Activated CD8-positive, alpha-beta memory T cell treated with anti-CD3 and anti-CD28 coated beads, Interleukin-2, amount 50 U/mL, for 24 hours (primary cell): Measurements from ENCODE around the gene RUNX2.

Experiments
- DNase-seq: peaks from one replicate; pipeline ENCODE4 v3.0.0-alpha.2; 2020; ENCODE audit errors: extremely low read depth

Gene RUNX2

DNA sequence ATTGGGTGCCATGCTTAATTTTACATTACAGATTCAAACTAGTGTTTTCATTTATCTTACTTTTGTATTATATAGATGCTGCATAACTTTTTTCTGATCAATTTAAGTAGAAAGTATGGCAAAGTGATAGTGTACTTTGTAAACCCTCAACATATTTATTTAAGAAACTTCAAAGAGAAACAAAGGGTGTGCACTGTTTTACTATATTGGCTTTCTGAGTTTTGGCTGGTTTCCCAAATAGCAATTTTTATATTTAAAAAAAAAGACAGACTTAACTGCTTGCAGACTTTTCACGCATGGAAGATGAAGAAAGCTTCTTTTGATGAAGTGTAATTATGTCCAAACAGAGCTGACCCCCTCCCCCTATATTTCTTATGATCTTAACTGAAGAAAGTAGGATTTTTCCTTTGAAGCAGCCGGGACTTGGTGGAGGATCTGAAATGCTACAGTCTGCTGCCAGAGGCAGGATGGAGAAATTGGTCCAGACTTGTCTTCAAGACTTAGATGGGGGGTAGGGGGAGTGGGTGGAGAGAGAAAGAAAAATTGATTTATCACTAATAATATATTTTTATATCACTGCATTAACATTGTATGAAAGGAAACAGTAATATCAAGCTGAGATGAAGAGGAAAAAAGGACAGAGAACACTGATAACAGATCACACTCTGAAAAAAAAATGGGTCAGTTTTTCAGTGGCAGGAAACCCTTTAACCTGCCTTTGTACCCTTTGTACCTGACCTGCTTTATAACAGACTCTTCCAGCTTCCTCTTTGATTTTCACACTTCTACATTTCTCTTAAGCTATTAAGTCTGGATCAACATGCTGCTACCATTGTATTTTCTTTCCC is 105.6 kb downstream of the RUNX2 start:
- no peak for DNase-seq

DNA sequence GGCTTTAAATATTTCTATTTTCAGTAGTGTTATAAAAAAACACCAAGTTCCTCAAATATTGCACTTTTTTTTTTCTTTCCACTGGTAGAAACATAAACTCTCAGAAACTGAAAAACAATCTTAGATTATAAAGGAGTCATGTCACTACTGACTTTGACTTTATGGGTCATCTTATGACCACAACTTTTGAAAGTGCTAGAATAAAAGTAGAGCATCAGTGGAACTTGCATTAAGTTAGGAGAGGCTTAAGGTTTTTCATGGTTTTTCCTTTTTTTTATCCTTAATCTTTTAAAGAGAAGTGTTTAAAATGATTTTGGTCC is 106.2 kb downstream of the RUNX2 start:
- DNase-seq: no peak

DNA sequence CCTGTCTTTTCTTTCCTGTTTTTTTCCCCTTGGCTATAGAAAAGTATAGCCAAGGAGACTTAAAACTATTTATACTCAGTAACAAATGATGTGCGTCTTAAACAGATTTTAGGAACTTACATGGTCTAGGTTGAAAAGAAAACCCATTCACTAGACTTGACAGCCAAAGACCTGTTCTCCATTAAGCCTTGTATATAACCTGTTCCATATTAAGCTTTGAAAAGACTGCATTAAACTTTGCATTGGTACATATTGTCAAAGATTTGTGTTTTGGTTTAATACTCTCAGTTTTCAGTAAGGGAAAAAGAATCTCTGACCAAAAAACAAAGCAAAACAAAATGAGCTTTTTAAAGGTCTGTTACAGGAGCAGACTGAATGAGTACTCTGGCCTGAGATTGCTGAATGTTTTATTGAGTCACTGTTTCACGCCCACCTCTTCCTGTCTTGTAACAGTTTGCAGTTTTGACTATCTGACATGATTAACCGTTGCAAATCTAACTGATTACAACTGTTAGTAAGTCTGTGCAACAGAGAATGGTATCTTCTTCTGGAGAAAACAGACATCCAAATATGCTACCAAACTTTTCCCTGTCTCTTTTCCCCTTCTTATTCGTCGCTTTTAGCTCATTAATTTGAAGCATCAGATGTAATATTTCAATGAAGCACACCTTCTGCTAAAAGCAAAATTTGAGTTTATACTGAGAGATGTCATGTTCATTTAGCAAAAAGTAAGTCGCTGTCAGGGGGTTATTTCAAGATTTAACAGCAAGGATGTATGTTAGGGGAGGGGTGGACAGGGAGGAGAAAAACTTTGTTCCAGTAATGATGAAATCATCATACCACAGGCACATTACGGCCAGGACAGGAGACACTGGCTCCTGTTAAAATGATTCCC is 108.7 kb downstream of the RUNX2 start:
- DNase-seq: no peak

DNA sequence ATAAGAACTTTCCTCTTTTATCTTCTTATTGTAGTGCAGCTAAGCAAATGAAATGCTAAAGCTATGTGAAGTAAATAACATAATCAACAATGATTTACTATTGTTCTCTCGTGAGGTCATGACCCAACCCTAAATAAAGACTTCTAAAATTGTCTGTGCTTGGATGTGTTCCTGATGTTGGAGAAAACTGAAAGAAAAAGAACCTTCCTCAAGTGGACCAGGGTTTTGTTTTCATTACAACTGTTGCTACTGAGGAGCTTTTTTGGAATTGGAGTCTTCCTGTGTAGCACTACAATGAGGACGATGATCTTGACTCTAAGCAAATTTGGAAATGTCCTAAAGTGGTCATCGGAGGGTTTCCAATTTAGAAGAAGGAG is 109.3 kb downstream of the RUNX2 start:
- no peak for DNase-seq

- no peak for DNase-seq
These were observed 110.0 kb downstream of the RUNX2 start for GRCh38 chr6:45438151-45438550.

DNA sequence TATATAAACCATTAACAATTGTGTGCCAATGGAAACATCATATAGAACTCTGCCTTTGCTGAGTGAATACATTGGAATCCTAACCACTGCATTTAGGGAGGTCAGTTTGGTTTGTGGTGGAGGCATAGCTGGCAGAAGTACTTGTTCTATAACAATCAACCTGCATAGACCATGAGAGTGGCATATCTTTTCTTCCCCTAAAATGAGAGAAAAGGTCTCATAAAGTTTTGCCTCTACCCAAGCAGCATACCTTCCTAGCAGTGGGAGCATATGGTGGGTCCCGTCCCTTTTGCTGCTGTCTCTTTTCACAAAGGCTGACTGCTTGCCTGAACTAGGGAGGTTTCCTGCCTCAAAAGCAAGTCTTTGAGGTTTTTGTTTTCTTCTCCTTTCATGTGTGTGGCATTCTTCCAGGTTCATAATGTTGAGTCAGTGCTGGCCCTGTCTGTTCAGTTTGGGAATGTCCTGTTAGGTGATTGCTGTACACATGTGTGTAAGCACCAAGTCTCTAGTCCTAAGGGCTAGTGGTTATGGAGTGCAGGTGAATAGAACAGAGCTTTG is 110.8 kb downstream of the RUNX2 start:
- no peak for DNase-seq

GRCh38 chr6:45439459-45439858 is 111.3 kb downstream of the RUNX2 start:
- no peak for DNase-seq

- DNase-seq: no peak
These were observed 111.8 kb downstream of the RUNX2 start for GRCh38 chr6:45439861-45440388.

GRCh38 chr6:45441851-45442453 is 113.8 kb downstream of the RUNX2 start:
- no peak for DNase-seq

GRCh38 chr6:45442716-45443115 is 114.6 kb downstream of the RUNX2 start:
- no peak for DNase-seq

GRCh38 chr6:45445364-45445748 is 117.2 kb downstream of the RUNX2 start:
- DNase-seq: no peak

GRCh38 chr6:45445749-45446549 is 117.8 kb downstream of the RUNX2 start:
- DNase-seq: no peak

- DNase-seq: no peak
These were observed 118.9 kb downstream of the RUNX2 start for GRCh38 chr6:45447005-45447404.

DNA sequence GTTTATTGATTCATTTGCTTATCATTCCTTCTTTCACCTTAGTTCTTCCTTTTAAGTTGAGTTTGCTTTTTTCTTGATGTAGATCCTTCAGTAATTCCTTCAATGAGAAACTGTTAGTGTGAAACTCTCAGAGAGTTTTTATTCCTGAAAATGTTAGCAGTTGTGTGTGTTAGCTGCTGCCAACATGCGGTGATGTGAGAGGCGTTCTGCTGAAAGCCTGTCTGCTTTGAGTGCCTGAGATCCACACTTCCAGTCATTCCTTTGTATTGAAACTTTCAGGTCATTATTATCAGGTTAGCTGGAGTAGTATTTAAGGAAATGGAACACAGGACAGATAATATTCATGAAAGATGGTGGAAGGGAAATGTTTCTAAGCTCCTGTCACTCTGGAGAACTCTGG is 119.6 kb downstream of the RUNX2 start:
- DNase-seq: no peak

DNA sequence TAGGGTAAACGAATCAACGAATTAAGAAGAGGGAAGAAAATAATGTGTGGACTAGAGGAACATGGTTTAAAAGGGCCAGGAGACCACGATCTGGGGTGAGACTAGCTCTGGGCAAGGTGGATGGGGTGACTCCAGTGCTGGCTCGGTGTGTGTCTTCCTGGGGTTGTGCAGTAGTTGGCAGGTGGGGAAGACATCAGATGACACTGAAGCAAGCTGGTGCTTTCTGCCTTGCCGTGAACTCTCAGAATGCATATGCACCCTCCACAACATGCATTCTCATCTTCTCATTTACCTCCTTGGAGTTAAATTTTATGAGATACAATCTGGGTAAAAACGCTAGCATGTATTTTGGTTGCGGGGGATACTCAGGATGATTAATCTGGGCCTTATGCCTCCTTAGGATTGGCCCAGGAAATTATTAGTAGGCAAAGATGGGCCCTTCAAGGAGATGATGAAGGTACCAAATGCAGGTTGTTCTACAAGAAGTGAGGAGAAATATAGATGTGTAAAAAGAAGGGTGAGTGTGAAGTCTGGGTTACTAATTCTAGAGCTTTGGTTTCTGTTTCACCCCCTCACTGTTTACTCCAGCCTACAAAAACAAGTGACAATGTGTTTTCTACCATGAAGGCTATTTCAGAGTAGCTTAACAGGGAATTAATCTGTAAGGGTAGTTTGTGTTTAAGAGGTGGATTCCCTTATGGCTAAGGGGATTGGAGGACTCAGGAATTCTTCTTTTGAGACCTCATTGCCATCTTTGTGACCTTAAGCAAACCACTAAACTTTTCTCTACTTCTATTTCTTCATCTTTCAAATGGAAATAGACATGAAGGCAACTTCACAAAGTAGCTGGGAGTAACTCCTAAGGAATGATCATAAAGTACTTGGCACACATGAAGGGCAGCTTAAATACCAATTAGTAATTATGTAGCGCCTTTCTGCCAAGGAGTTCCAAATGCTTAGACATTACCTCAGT is 120.6 kb downstream of the RUNX2 start:
- no peak for DNase-seq

DNA sequence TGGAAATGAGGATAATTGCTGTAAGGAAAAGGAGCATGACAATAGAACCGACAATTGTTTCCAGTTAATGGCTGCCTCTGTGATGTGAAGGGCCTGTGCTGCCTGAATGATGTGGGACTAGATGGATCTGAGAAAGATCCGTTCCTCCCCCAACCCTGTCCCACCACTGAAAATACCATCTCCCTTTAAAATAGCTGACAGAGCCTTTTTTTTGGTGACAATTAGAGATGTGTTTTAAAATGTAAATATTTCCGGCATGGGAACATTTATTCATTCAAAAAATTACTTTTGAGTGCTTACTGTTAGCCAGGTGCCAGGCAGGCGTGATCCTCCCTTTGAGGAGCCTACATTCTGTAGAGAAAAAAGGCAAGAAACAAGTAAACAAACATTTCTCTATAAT is 122.0 kb downstream of the RUNX2 start:
- DNase-seq: no peak

DNA sequence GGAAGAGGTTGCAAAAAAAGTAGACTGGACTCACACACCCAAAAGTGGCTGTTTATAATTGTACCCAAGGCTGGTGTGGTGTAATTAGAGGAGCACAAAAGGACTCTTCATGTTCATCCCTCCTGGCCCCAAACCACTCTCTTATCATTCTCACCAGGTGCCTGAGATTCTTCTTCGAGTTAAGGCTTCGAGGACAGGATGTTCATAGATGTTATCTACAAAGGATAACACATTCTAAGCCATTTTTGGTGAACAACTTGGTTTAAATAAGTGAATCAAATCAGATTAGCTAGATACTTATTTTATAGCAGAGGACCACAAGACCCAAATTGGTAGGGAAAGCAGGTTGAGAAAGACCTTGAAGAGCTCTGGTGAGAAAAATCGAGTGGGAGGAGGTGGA is 122.7 kb downstream of the RUNX2 start:
- no peak for DNase-seq

- DNase-seq: no peak
These were observed 126.1 kb downstream of the RUNX2 start for GRCh38 chr6:45454008-45454911.

DNA sequence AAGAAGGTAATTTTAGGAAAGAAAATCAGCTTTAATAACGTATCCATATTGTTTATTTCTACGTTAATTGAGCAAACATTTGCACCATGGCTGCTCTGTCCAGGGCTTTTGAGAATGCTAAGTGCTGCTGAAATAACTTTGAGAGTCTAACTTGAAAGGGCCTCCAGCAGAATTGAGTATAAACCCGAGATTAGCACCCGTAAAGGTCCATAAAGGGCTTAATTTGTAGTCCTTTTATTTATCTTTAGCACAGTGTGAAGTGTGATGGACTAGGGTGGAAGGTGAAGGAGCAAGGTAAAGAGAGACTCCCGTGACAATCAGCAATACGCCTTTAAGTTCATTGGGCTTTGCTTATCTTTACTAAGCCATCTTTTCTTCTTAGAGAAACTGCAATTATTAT is 127.3 kb downstream of the RUNX2 start:
- DNase-seq: no peak
